K562 (cell line): ENCODE data around the gene AGPAT1. TPM values are rescaled to one million over a fixed set of nuclear protein-coding genes. Genes with fewer than 3 reads are reported as not detected.
A peak's percentile ranks its signal among the peaks of the same experiment; 100 is the strongest.

Source experiments
- ARHGAP35 ChIP-seq: fragments of 450-650 bp; IDR thresholded peaks from 2 replicates; pipeline ENCODE4 v1.6.1; 2018; ENCODE audit not compliant: partially characterized antibody
- BDP1 ChIP-seq: IDR thresholded peaks from 3 replicates; pipeline ENCODE4 v1.6.1; 2011; ENCODE audit not compliant: insufficient read length, insufficient read depth
- CTBP1 ChIP-seq: fragments of 450-650 bp; IDR thresholded peaks from 2 replicates; pipeline ENCODE4 v1.6.1; 2016; ENCODE audit warnings: borderline replicate concordance
- MEIS2 ChIP-seq: fragments of 450-650 bp; IDR thresholded peaks from 2 replicates; pipeline ENCODE4 v1.6.1; 2014; ENCODE audit warnings: mild to moderate bottlenecking; ENCODE audit not compliant: partially characterized antibody
- NCOA1 ChIP-seq: fragments of 450-650 bp; IDR thresholded peaks from 2 replicates; pipeline ENCODE4 v1.6.1; 2016; ENCODE audit warnings: low read depth
- RBM15 ChIP-seq: fragments of 200-400 bp; formaldehyde crosslinking; IDR thresholded peaks from 2 replicates; pipeline ENCODE4 v1.6.1; 2018; ENCODE audit warnings: mild to moderate bottlenecking, low read length, moderate library complexity; ENCODE audit not compliant: insufficient read depth
- ZFX ChIP-seq: sonication (generic); formaldehyde crosslinking; IDR thresholded peaks from 2 replicates; pipeline ENCODE4 v1.8.0; 2022; ENCODE audit warnings: mild to moderate bottlenecking, missing genetic modification reagents, moderate library complexity
- ZKSCAN1 ChIP-seq: fragments of 150-350 bp; IDR thresholded peaks from 2 replicates; pipeline ENCODE4 v1.6.1; 2016; ENCODE audit warnings: low read depth, low read length
- ZNF280A ChIP-seq: fragments of 450-650 bp; IDR thresholded peaks from 2 replicates; pipeline ENCODE4 v1.6.1; 2018; ENCODE audit warnings: mild to moderate bottlenecking, low read depth; ENCODE audit not compliant: partially characterized antibody
- polyA plus RNA-seq, 8 experiments: library from polyadenylated mRNA; depleted of rRNA in 4 of 8; stranded (reverse) in 5 of 8; unstranded in 3 of 8; fragments of >200 nt; fragmentation: Nextera tagmentation in 2 of 8; fragmentation: Illumina TruSeq in 1 of 8; extraction: Ambion mirVana in 2 of 8; extraction: Trizol in 1 of 8; gene quantifications; 2 replicates each; pipeline versions ENCODE4 v1.2.1 to v1.2.3, GENCODE V29; 2011 to 2014; ENCODE audit warnings: inconsistent platforms in 1 of 8, missing spikeins in 1 of 8
- total RNA-seq, 7 experiments: library from RNA; depleted of rRNA in 6 of 7; stranded (reverse); fragments of >200 nt in 6 of 7; fragmentation: Illumina TruSeq in 2 of 7; extraction: Trizol in 2 of 7; gene quantifications; 2 replicates each; pipeline versions ENCODE4 v1.2.1 to v1.2.3, GENCODE V29; 2011 to 2021; ENCODE audit warnings: low replicate concordance in 1 of 7
- TF ChIP-seq, protein P1 (sequence below): fragments of 150-350 bp; conservative IDR thresholded peaks from 2 replicates; pipeline ENCODE4 v1.6.1; 2014; ENCODE audit warnings: low read length
- TF ChIP-seq, protein P2 (sequence below): sonication (generic); formaldehyde crosslinking; IDR thresholded peaks from 2 replicates; pipeline ENCODE4 v1.8.0; 2022; ENCODE audit warnings: mild to moderate bottlenecking, missing genetic modification reagents
- TF ChIP-seq, protein P3 (sequence below): fragments of 450-650 bp; IDR thresholded peaks from 2 replicates; pipeline ENCODE4 v1.7.1; 2018; ENCODE audit warnings: mild to moderate bottlenecking, low read depth; ENCODE audit not compliant: partially characterized antibody
- TF ChIP-seq, protein P4 (sequence below): sonication (generic); formaldehyde crosslinking; IDR thresholded peaks from 2 replicates; pipeline ENCODE4 v1.8.0; 2022; ENCODE audit warnings: mild to moderate bottlenecking, missing genetic modification reagents

The AGPAT1 gene
- total and polyA plus RNA-seq, 9 of the 15 experiments (the other 6 are each of a cell fraction or from before 2014, with no cell fraction given) = 37.9 to 176 (median 69.4) TPM

- TF ChIP-seq, protein P1, sequence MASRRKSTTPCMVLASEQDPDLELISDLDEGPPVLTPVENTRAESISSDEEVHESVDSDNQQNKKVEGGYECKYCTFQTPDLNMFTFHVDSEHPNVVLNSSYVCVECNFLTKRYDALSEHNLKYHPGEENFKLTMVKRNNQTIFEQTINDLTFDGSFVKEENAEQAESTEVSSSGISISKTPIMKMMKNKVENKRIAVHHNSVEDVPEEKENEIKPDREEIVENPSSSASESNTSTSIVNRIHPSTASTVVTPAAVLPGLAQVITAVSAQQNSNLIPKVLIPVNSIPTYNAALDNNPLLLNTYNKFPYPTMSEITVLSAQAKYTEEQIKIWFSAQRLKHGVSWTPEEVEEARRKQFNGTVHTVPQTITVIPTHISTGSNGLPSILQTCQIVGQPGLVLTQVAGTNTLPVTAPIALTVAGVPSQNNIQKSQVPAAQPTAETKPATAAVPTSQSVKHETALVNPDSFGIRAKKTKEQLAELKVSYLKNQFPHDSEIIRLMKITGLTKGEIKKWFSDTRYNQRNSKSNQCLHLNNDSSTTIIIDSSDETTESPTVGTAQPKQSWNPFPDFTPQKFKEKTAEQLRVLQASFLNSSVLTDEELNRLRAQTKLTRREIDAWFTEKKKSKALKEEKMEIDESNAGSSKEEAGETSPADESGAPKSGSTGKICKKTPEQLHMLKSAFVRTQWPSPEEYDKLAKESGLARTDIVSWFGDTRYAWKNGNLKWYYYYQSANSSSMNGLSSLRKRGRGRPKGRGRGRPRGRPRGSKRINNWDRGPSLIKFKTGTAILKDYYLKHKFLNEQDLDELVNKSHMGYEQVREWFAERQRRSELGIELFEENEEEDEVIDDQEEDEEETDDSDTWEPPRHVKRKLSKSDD = no peak
- TF ChIP-seq, protein P2, sequence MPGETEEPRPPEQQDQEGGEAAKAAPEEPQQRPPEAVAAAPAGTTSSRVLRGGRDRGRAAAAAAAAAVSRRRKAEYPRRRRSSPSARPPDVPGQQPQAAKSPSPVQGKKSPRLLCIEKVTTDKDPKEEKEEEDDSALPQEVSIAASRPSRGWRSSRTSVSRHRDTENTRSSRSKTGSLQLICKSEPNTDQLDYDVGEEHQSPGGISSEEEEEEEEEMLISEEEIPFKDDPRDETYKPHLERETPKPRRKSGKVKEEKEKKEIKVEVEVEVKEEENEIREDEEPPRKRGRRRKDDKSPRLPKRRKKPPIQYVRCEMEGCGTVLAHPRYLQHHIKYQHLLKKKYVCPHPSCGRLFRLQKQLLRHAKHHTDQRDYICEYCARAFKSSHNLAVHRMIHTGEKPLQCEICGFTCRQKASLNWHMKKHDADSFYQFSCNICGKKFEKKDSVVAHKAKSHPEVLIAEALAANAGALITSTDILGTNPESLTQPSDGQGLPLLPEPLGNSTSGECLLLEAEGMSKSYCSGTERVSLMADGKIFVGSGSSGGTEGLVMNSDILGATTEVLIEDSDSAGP (CRISPR knock-in tag) = no peak
- TF ChIP-seq ZKSCAN1 (no peak), MEIS2 (no peak), RBM15 (no peak), BDP1 (no peak), ZFX (CRISPR knock-in tag) (peak; percentile 72), CTBP1 (peak; percentile 38; the same call in 1 of the 2 replicates), ARHGAP35 (no peak), ZNF280A (no peak), NCOA1 (peak; percentile 61)
- TF ChIP-seq, protein P3, sequence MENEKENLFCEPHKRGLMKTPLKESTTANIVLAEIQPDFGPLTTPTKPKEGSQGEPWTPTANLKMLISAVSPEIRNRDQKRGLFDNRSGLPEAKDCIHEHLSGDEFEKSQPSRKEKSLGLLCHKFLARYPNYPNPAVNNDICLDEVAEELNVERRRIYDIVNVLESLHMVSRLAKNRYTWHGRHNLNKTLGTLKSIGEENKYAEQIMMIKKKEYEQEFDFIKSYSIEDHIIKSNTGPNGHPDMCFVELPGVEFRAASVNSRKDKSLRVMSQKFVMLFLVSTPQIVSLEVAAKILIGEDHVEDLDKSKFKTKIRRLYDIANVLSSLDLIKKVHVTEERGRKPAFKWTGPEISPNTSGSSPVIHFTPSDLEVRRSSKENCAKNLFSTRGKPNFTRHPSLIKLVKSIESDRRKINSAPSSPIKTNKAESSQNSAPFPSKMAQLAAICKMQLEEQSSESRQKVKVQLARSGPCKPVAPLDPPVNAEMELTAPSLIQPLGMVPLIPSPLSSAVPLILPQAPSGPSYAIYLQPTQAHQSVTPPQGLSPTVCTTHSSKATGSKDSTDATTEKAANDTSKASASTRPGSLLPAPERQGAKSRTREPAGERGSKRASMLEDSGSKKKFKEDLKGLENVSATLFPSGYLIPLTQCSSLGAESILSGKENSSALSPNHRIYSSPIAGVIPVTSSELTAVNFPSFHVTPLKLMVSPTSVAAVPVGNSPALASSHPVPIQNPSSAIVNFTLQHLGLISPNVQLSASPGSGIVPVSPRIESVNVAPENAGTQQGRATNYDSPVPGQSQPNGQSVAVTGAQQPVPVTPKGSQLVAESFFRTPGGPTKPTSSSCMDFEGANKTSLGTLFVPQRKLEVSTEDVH = peak; percentile 69
- TF ChIP-seq, protein P4, sequence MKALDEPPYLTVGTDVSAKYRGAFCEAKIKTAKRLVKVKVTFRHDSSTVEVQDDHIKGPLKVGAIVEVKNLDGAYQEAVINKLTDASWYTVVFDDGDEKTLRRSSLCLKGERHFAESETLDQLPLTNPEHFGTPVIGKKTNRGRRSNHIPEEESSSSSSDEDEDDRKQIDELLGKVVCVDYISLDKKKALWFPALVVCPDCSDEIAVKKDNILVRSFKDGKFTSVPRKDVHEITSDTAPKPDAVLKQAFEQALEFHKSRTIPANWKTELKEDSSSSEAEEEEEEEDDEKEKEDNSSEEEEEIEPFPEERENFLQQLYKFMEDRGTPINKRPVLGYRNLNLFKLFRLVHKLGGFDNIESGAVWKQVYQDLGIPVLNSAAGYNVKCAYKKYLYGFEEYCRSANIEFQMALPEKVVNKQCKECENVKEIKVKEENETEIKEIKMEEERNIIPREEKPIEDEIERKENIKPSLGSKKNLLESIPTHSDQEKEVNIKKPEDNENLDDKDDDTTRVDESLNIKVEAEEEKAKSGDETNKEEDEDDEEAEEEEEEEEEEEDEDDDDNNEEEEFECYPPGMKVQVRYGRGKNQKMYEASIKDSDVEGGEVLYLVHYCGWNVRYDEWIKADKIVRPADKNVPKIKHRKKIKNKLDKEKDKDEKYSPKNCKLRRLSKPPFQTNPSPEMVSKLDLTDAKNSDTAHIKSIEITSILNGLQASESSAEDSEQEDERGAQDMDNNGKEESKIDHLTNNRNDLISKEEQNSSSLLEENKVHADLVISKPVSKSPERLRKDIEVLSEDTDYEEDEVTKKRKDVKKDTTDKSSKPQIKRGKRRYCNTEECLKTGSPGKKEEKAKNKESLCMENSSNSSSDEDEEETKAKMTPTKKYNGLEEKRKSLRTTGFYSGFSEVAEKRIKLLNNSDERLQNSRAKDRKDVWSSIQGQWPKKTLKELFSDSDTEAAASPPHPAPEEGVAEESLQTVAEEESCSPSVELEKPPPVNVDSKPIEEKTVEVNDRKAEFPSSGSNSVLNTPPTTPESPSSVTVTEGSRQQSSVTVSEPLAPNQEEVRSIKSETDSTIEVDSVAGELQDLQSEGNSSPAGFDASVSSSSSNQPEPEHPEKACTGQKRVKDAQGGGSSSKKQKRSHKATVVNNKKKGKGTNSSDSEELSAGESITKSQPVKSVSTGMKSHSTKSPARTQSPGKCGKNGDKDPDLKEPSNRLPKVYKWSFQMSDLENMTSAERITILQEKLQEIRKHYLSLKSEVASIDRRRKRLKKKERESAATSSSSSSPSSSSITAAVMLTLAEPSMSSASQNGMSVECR (CRISPR knock-in tag) = no peak
Observed at GRCh38 chr6:32190054-32190851, 14.4 kb upstream of the AGPAT1 start, which contains the start of gene PBX2 (continued).
